HepG2 (cell line): Measurements from ENCODE around the gene CKB. TPM values are rescaled to one million over a fixed set of nuclear protein-coding genes. Genes with fewer than 3 reads are reported as not detected.

Experiments
- CREB1 ChIP-seq, 2 experiments: fragments of 450-650 bp in 1 of 2; IDR thresholded peaks; 2 replicates each; pipeline ENCODE4 v1.6.1; 2016 to 2017; ENCODE audit warnings: control low read depth in 1 of 2, mild to moderate bottlenecking in 1 of 2, missing compliant biosample characterization in 1 of 2, missing genetic modification characterization in 1 of 2
- CTCF ChIP-seq: sonication (generic); formaldehyde crosslinking; IDR thresholded peaks from 2 replicates; pipeline ENCODE4 v1.5.0; 2020; ENCODE audit warnings: mild to moderate bottlenecking, missing genetic modification reagents, moderate library complexity
- FOSL2 ChIP-seq: sonication (generic); formaldehyde crosslinking; IDR thresholded peaks from 2 replicates; pipeline ENCODE4 v1.4.0; 2020; ENCODE audit warnings: missing genetic modification reagents
- HNRNPUL1 ChIP-seq: fragments of 200-400 bp; formaldehyde crosslinking; IDR thresholded peaks from 2 replicates; pipeline ENCODE4 v1.6.1; 2017; ENCODE audit warnings: low read depth, mild to moderate bottlenecking, low read length, moderate library complexity
- IRX3 ChIP-seq: sonication (generic); formaldehyde crosslinking; IDR thresholded peaks from 2 replicates; pipeline ENCODE4 v1.8.1; 2023; ENCODE audit warnings: mild to moderate bottlenecking, low read depth, missing genetic modification reagents, borderline replicate concordance
- SALL2 ChIP-seq: sonication (generic); formaldehyde crosslinking; IDR thresholded peaks from 2 replicates; pipeline ENCODE4 v1.8.1; 2023; ENCODE audit warnings: mild to moderate bottlenecking, missing genetic modification reagents, inconsistent platforms
- SNAPC2 ChIP-seq: sonication (generic); formaldehyde crosslinking; IDR thresholded peaks from 2 replicates; pipeline ENCODE4 v1.8.1; 2022; ENCODE audit warnings: mild to moderate bottlenecking, missing genetic modification reagents
- ZNF512B ChIP-seq: sonication (generic); formaldehyde crosslinking; IDR thresholded peaks from 2 replicates; pipeline ENCODE4 v1.5.1; 2020; ENCODE audit warnings: missing genetic modification reagents, mild to moderate bottlenecking, borderline replicate concordance
- ZNF619 ChIP-seq: sonication (generic); formaldehyde crosslinking; IDR thresholded peaks from 2 replicates; pipeline ENCODE4 v1.4.0; 2020; ENCODE audit warnings: mild to moderate bottlenecking, missing genetic modification reagents
- ZNF766 ChIP-seq: sonication (generic); formaldehyde crosslinking; IDR thresholded peaks from 2 replicates; pipeline ENCODE4 v1.5.0; 2020; ENCODE audit warnings: missing genetic modification reagents, borderline replicate concordance
- polyA plus RNA-seq, 8 experiments: library from polyadenylated mRNA; depleted of rRNA in 3 of 8; stranded (reverse) in 7 of 8; unstranded in 1 of 8; fragments of >200 nt; fragmentation: Illumina TruSeq in 4 of 8; extraction: Trizol in 4 of 8; gene quantifications; 2 replicates each; pipeline versions ENCODE4 v1.2.1 to v1.2.3, GENCODE V29; 2011 to 2016; ENCODE audit warnings: low read depth in 4 of 8, missing spikeins in 1 of 8, mixed read lengths in 1 of 8; ENCODE audit not compliant: insufficient read depth in 1 of 8
- total RNA-seq, 5 experiments: library from RNA; depleted of rRNA; stranded (reverse); fragments of >200 nt; fragmentation: Illumina TruSeq; extraction: Trizol; gene quantifications; 2 replicates each; pipeline ENCODE4 v1.2.3, GENCODE V29; 2016; ENCODE audit warnings: low read depth in 1 of 5
- TF ChIP-seq, protein P1 (sequence below), 2 experiments: IDR thresholded peaks; 2 replicates each; pipeline ENCODE4 v1.6.1; 2011 to 2012; ENCODE audit warnings: low read length in 2 of 2, borderline replicate concordance in 1 of 2, low read depth in 1 of 2, mild to moderate bottlenecking in 1 of 2, moderate library complexity in 1 of 2

CKB gene
- total and polyA plus RNA-seq, 2 of the 13 experiments (the other 11 are each of a cell fraction or from before 2014, with no cell fraction given): 82.3 to 217 TPM

DNA sequence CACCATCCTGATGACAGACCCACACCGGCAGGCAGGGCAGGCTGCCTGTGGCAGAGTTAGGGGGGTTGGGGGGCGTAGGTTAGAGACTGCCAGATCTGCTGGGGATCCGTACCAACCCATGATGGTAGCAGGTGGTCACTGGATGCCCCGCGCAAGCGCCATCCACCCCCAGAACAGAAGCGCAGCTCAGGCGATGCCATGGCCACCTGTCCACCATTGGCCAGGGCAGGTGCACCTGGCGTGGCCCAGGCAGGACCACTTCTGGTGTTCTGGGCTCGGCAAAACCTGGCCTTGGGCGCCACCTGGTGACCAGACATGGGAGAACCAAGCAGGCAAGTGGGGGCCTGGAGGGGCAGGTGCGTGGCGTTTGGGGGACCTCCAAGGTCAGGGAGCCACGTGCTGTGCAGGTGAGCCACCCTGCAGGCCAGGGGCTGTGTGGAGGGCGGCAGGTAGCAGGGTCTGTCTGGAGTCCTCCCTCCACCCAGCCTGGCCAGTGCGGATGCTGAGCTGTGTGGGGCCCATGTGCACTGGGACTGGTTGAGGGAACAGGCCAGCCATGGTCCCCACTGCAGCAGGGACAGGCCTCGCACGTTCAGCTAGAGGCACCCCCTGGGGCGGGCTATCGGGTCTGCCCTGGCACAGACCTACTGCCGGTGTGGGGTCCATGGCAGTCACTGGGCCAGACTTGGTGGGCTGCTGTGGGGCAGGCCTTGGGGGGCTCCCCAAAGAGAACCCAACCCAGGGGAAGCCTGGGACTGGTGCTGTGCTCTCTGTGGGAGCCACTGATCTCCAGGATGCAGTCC, 24.2 kb upstream of the CKB start (continued):
- TF ChIP-seq, protein P1, sequence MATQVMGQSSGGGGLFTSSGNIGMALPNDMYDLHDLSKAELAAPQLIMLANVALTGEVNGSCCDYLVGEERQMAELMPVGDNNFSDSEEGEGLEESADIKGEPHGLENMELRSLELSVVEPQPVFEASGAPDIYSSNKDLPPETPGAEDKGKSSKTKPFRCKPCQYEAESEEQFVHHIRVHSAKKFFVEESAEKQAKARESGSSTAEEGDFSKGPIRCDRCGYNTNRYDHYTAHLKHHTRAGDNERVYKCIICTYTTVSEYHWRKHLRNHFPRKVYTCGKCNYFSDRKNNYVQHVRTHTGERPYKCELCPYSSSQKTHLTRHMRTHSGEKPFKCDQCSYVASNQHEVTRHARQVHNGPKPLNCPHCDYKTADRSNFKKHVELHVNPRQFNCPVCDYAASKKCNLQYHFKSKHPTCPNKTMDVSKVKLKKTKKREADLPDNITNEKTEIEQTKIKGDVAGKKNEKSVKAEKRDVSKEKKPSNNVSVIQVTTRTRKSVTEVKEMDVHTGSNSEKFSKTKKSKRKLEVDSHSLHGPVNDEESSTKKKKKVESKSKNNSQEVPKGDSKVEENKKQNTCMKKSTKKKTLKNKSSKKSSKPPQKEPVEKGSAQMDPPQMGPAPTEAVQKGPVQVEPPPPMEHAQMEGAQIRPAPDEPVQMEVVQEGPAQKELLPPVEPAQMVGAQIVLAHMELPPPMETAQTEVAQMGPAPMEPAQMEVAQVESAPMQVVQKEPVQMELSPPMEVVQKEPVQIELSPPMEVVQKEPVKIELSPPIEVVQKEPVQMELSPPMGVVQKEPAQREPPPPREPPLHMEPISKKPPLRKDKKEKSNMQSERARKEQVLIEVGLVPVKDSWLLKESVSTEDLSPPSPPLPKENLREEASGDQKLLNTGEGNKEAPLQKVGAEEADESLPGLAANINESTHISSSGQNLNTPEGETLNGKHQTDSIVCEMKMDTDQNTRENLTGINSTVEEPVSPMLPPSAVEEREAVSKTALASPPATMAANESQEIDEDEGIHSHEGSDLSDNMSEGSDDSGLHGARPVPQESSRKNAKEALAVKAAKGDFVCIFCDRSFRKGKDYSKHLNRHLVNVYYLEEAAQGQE (IDR thresholded peaks at IDR 0.05; ENCODE audit: borderline replicate concordance in 1 of 2, low read depth in 1 of 2, low read length in 2 of 2): no peak
- TF ChIP-seq CREB1 (IDR thresholded peaks at IDR 0.05) (no peak), CREB1 (CRISPR knock-in tag; IDR thresholded peaks at IDR 0.05) (no peak), CTCF (CRISPR knock-in tag) (peak; percentile 100), HNRNPUL1 (no peak), ZNF512B (CRISPR knock-in tag) (no peak), FOSL2 (no peak), SALL2 (CRISPR knock-in tag) (peak; percentile 40; the same call in 1 of the 2 replicates), IRX3 (CRISPR knock-in tag) (no peak), ZNF619 (CRISPR knock-in tag) (0 out of 2 replicates have a peak, but pooled peaks have one; percentile 27), ZNF766 (CRISPR knock-in tag) (peak; percentile 78; the same call in 1 of the 2 replicates), SNAPC2 (CRISPR knock-in tag) (no peak)
- TF ChIP-seq, all 625 proteins: peak for 74
